Adipocyte (in vitro differentiated cells): Measurements from ENCODE around the gene DSG1.

Experiments
- DNase-seq: peaks from one replicate; pipeline ENCODE4 v3.0.0-alpha.2; 2015; ENCODE audit warnings: low read depth
- H3K27me3 ChIP-seq: replicated peaks from 2 replicates; pipeline ENCODE4 v1.7.0; 2013; ENCODE audit warnings: mild to moderate bottlenecking, low read length, moderate library complexity; ENCODE audit not compliant: control insufficient read depth, insufficient read depth
- H3K36me3 ChIP-seq: 2 replicates; pipeline ENCODE4 v1.7.0; 2013; ENCODE audit warnings: low read length, mild to moderate bottlenecking, moderate library complexity; ENCODE audit not compliant: control insufficient read depth, insufficient read depth, severe bottlenecking
- H3K4me1 ChIP-seq: 2 replicates; pipeline ENCODE4 v1.7.0; 2013; ENCODE audit warnings: mild to moderate bottlenecking, low read length, moderate library complexity; ENCODE audit not compliant: control insufficient read depth, insufficient read depth
- H3K4me3 ChIP-seq: 2 replicates; pipeline ENCODE4 v1.7.0; 2013; ENCODE audit warnings: mild to moderate bottlenecking, low read length, moderate library complexity
- H3K9ac ChIP-seq: 2 replicates; pipeline ENCODE4 v1.7.0; 2013; ENCODE audit warnings: mild to moderate bottlenecking, low read length, moderate library complexity
- H3K9me3 ChIP-seq: 2 replicates; pipeline ENCODE4 v1.7.0; 2013; ENCODE audit warnings: mild to moderate bottlenecking, low read length, moderate library complexity; ENCODE audit not compliant: control insufficient read depth

The DSG1 gene

GRCh38 chr18:31291688-31292087 is 26.3 kb upstream of the DSG1 start:
- H3K4me3 ChIP-seq: peak overlapping the region; percentile 41
- H3K9me3 ChIP-seq: peaks cover 21% of the 10 kb centered on the region
- H3K4me1 ChIP-seq: no peaks in the 10 kb centered on the region
- no peaks in the 10 kb centered on the region for H3K27me3 ChIP-seq
- no peaks in the 10 kb centered on the region for H3K36me3 ChIP-seq
- DNase-seq: no peak
- H3K9ac ChIP-seq: no peak overlapping the region

GRCh38 chr18:31294199-31294747 is 23.7 kb upstream of the DSG1 start:
- no peak for DNase-seq
- no peak overlapping the region for H3K4me3 ChIP-seq
- no peaks in the 10 kb centered on the region for H3K4me1 ChIP-seq
- no peak overlapping the region for H3K9ac ChIP-seq
- no peaks in the 10 kb centered on the region for H3K36me3 ChIP-seq
- no peaks in the 10 kb centered on the region for H3K27me3 ChIP-seq
- peaks cover 21% of the 10 kb centered on the region for H3K9me3 ChIP-seq

GRCh38 chr18:31297248-31297647 is 20.7 kb upstream of the DSG1 start:
- Histone ChIP-seq H3K9me3 (peaks cover 3% of the 10 kb centered on the region), H3K9ac (no peak overlapping the region), H3K4me3 (no peak overlapping the region), H3K27me3 (no peaks in the 10 kb centered on the region), H3K36me3 (no peaks in the 10 kb centered on the region), H3K4me1 (no peaks in the 10 kb centered on the region)
- DNase-seq: no peak

- no peak overlapping the region for H3K9ac ChIP-seq
- no peaks in the 10 kb centered on the region for H3K4me1 ChIP-seq
- H3K36me3 ChIP-seq: no peaks in the 10 kb centered on the region
- H3K27me3 ChIP-seq: no peaks in the 10 kb centered on the region
- H3K9me3 ChIP-seq: no peaks in the 10 kb centered on the region
- no peak overlapping the region for H3K4me3 ChIP-seq
- DNase-seq: no peak
Measured at GRCh38 chr18:31301201-31301655, 16.7 kb upstream of the DSG1 start.

- no peaks in the 10 kb centered on the region for H3K4me1 ChIP-seq
- H3K27me3 ChIP-seq: no peaks in the 10 kb centered on the region
- H3K9ac ChIP-seq: no peak overlapping the region
- no peak for DNase-seq
- no peaks in the 10 kb centered on the region for H3K36me3 ChIP-seq
- H3K9me3 ChIP-seq: no peaks in the 10 kb centered on the region
- H3K4me3 ChIP-seq: no peak overlapping the region
Measured at GRCh38 chr18:31302991-31303390, 15.0 kb upstream of the DSG1 start.

GRCh38 chr18:31303771-31304170 is 14.2 kb upstream of the DSG1 start:
- H3K27me3 ChIP-seq: no peaks in the 10 kb centered on the region
- no peak overlapping the region for H3K4me3 ChIP-seq
- H3K9ac ChIP-seq: no peak overlapping the region
- DNase-seq: no peak
- H3K9me3 ChIP-seq: no peaks in the 10 kb centered on the region
- H3K4me1 ChIP-seq: no peaks in the 10 kb centered on the region
- H3K36me3 ChIP-seq: no peaks in the 10 kb centered on the region

- Histone ChIP-seq H3K4me3 (no peak overlapping the region), H3K27me3 (no peaks in the 10 kb centered on the region), H3K4me1 (no peaks in the 10 kb centered on the region), H3K9me3 (no peaks in the 10 kb centered on the region), H3K36me3 (no peaks in the 10 kb centered on the region), H3K9ac (no peak overlapping the region)
- no peak for DNase-seq
Measured at GRCh38 chr18:31309115-31309514, 8.8 kb upstream of the DSG1 start.

GRCh38 chr18:31316974-31317373 is 986 bp upstream of the DSG1 start:
- Histone ChIP-seq H3K36me3 (no peaks in the 10 kb centered on the region), H3K4me3 (no peak overlapping the region), H3K27me3 (peaks cover 19% of the 10 kb centered on the region), H3K9ac (no peak overlapping the region), H3K9me3 (no peaks in the 10 kb centered on the region), H3K4me1 (no peaks in the 10 kb centered on the region)
- DNase-seq: no peak

- DNase-seq: no peak
- no peak overlapping the region for H3K4me3 ChIP-seq
- H3K9ac ChIP-seq: no peak overlapping the region
- peaks cover 14% of the 10 kb centered on the region for H3K4me1 ChIP-seq
- H3K36me3 ChIP-seq: no peaks in the 10 kb centered on the region
- peaks cover 12% of the 10 kb centered on the region for H3K27me3 ChIP-seq
- no peaks in the 10 kb centered on the region for H3K9me3 ChIP-seq
Measured at GRCh38 chr18:31321719-31322118, 3.8 kb downstream of the DSG1 start.

- Histone ChIP-seq H3K4me3 (no peak overlapping the region), H3K4me1 (peaks cover 14% of the 10 kb centered on the region), H3K9ac (no peak overlapping the region), H3K9me3 (no peaks in the 10 kb centered on the region), H3K27me3 (peaks cover 3% of the 10 kb centered on the region), H3K36me3 (no peaks in the 10 kb centered on the region)
- DNase-seq: no peak
Measured at GRCh38 chr18:31325051-31325450, 7.1 kb downstream of the DSG1 start.

- peaks cover 6% of the 10 kb centered on the region for H3K27me3 ChIP-seq
- no peaks in the 10 kb centered on the region for H3K9me3 ChIP-seq
- no peak overlapping the region for H3K9ac ChIP-seq
- DNase-seq: no peak
- peaks cover 7% of the 10 kb centered on the region for H3K4me1 ChIP-seq
- no peaks in the 10 kb centered on the region for H3K36me3 ChIP-seq
- no peak overlapping the region for H3K4me3 ChIP-seq
Measured at GRCh38 chr18:31329787-31330438, 12.0 kb downstream of the DSG1 start.

- Histone ChIP-seq H3K4me3 (no peak overlapping the region), H3K27me3 (no peaks in the 10 kb centered on the region), H3K36me3 (no peaks in the 10 kb centered on the region), H3K9me3 (no peaks in the 10 kb centered on the region), H3K4me1 (no peaks in the 10 kb centered on the region), H3K9ac (no peak overlapping the region)
- no peak for DNase-seq
Measured at GRCh38 chr18:31343454-31343853, 25.5 kb downstream of the DSG1 start.
